GM23248 (cell line): Measurements from ENCODE around the gene ANO4. TPM values are rescaled to one million over a fixed set of nuclear protein-coding genes. Genes with fewer than 3 reads are reported as not detected.

ENCODE experiments used
- DNase-seq: peaks from one replicate; pipeline ENCODE4 v3.0.0-alpha.2; 2015
- H2AFZ ChIP-seq: fragments of 200-600 bp; sonication (generic); 2 replicates; pipeline ENCODE4 v1.6.1; 2016; ENCODE audit warnings: antibody characterized with exemption
- H3F3A ChIP-seq: fragments of 200-600 bp; sonication (generic); 2 replicates; pipeline ENCODE4 v1.6.1; 2016; ENCODE audit warnings: mild to moderate bottlenecking, antibody characterized with exemption, mixed run types; ENCODE audit not compliant: insufficient read depth
- H3K27ac ChIP-seq: fragments of 200-600 bp; sonication (generic); 2 replicates; pipeline ENCODE4 v1.5.1; 2016; ENCODE audit warnings: mild to moderate bottlenecking
- H3K27me3 ChIP-seq: fragments of 200-600 bp; sonication (generic); replicated peaks from 2 replicates; pipeline ENCODE4 v1.6.1; 2016; ENCODE audit warnings: mild to moderate bottlenecking; ENCODE audit not compliant: insufficient read depth
- H3K36me3 ChIP-seq: fragments of 200-600 bp; sonication (generic); 2 replicates; pipeline ENCODE4 v1.6.1; 2016; ENCODE audit warnings: low read depth, mild to moderate bottlenecking
- H3K4me1 ChIP-seq: fragments of 200-600 bp; sonication (generic); 2 replicates; pipeline ENCODE4 v1.6.1; 2016; ENCODE audit warnings: mild to moderate bottlenecking; ENCODE audit not compliant: insufficient read depth
- H3K4me2 ChIP-seq: fragments of 200-600 bp; sonication (generic); one replicate; pipeline ENCODE4 v1.6.1; 2016; ENCODE audit warnings: mild to moderate bottlenecking; ENCODE audit not compliant: unreplicated experiment
- H3K4me3 ChIP-seq: fragments of 200-600 bp; sonication (generic); 2 replicates; pipeline ENCODE4 v1.5.1; 2016; ENCODE audit warnings: mild to moderate bottlenecking
- H3K79me2 ChIP-seq: fragments of 200-600 bp; sonication (generic); 2 replicates; pipeline ENCODE4 v1.6.1; 2016; ENCODE audit warnings: mild to moderate bottlenecking; ENCODE audit not compliant: insufficient read depth
- H3K9ac ChIP-seq: fragments of 200-600 bp; sonication (generic); 2 replicates; pipeline ENCODE4 v1.6.1; 2016; ENCODE audit warnings: mild to moderate bottlenecking
- H3K9me2 ChIP-seq: fragments of 200-600 bp; sonication (generic); 2 replicates; pipeline ENCODE4 v1.6.1; 2016; ENCODE audit warnings: mixed run types, mild to moderate bottlenecking, moderate library complexity; ENCODE audit not compliant: insufficient read depth
- H3K9me3 ChIP-seq: fragments of 200-600 bp; sonication (generic); one replicate; pipeline ENCODE4 v1.6.1; 2017; ENCODE audit warnings: low read depth
- H4K20me1 ChIP-seq: fragments of 200-600 bp; sonication (generic); 2 replicates; pipeline ENCODE4 v1.6.0; 2016; ENCODE audit not compliant: insufficient read depth
- EZH2 ChIP-seq: fragments of 200-600 bp; sonication (generic); IDR thresholded peaks from 2 replicates; pipeline ENCODE4 v1.6.1; 2018; ENCODE audit warnings: antibody characterized with exemption, mild to moderate bottlenecking; ENCODE audit not compliant: insufficient read depth, poor library complexity, severe bottlenecking
- EZH2phosphoT487 ChIP-seq: fragments of 200-600 bp; sonication (generic); IDR thresholded peaks from 2 replicates; pipeline ENCODE4 v1.6.1; 2018; ENCODE audit warnings: antibody characterized with exemption, moderate library complexity, mild to moderate bottlenecking, low read depth; ENCODE audit not compliant: insufficient read depth
- WGBS, 2 experiments: methylation state at CpG; one replicate each; pipeline ENCODE4 v1.1.6; 2015 to 2017; ENCODE audit warnings: low lambda C conversion rate in 2 of 2, low coverage in 1 of 2; ENCODE audit errors: missing lambda C conversion rate in 2 of 2; 5-methylcytosine and 5-hydroxymethylcytosine counted together
- in situ Hi-C: fragments of 300-500 bp; cut with MboI; formaldehyde crosslinking; loops from 2 replicates; pipeline ENCODE4 v1.15.0; 2020
- polyA plus RNA-seq: library from polyadenylated mRNA; unstranded; fragments of >200 nt; fragmentation: Nextera tagmentation; extraction: Ambion mirVana; gene quantifications from 2 replicates; pipeline ENCODE4 v1.2.1, GENCODE V29; 2016
- total RNA-seq: library from RNA; depleted of rRNA; stranded (reverse); fragments of >200 nt; shearing (Covaris generic); gene quantifications from 2 replicates; pipeline ENCODE4 v1.2.3, GENCODE V29; 2014

Gene ANO4
- total and polyA plus RNA-seq, 2 experiments from 2014 or later: 6.6 to 7.6 TPM

DNA sequence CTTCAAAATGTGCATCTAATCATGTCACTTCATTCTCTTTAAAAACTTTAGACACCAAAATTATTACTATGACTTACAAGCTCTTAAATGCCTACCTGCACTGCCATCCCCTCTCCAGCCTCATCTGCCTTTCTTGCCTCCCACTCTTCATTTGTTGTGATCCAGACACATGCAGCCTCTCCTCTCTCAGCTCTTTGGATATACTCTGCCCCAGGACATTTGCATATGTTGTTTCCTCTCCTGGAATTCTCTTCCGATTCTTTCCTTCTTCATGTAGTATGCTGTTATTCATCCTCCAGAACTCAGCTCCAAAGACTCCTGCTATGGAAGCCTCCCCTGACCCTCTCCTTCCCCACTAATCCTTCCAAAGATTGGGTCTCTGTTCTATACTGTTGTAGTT is 197.6 kb downstream of the ANO4 start:
- no peak overlapping the region for H3K9ac ChIP-seq
- TF ChIP-seq EZH2 (no peak), EZH2phosphoT487 (no peak)
- 76 to 78% methylated on average over 1 of the region's 1 CpG for WGBS, 2 experiments
- no peak overlapping the region for H3K27ac ChIP-seq
- in situ Hi-C loops: no loop called here
- no peaks in the 10 kb centered on the region for H3K9me3 ChIP-seq
- no peaks in the 10 kb centered on the region for H3K9me2 ChIP-seq
- H3K4me2 ChIP-seq: no peak overlapping the region
- H2AFZ ChIP-seq: no peak overlapping the region
- no peaks in the 10 kb centered on the region for H4K20me1 ChIP-seq
- no peaks in the 10 kb centered on the region for H3K27me3 ChIP-seq
- no peaks in the 10 kb centered on the region for H3K79me2 ChIP-seq
- no peaks in the 10 kb centered on the region for H3K36me3 ChIP-seq
- H3F3A ChIP-seq: peaks cover 16% of the 10 kb centered on the region
- H3K4me3 ChIP-seq: no peak overlapping the region
- H3K4me1 ChIP-seq: peaks cover 26% of the 10 kb centered on the region
- no peak for DNase-seq

DNA sequence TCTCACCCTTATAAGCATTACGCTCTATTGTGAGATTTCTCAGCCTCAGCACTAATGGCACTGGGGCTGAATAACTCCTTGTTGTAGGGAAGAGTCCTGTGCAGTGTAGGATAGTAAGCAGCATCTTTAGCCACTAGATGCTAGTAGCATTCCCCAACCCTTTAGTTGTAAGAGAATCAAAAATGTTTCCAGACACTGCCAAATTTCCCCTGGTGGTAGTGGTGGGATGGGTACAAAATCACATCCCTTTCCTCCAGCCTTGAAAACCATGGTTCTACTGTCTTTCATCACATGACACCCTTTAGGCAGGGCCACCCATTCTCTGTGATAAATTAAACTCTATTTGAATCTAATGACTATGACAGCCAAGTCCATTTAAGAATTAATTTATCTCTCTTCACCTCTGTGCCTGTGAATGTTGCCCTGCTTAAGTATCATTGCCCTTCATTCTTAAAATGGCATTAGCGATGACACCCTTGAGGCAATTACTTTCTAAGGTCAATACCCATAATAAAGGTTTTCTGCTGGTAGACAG is 199.4 kb downstream of the ANO4 start:
- peaks cover under 1% of the 10 kb centered on the region; the same call in 1 of the 2 replicates for H3F3A ChIP-seq
- H3K27me3 ChIP-seq: no peaks in the 10 kb centered on the region
- H3K4me2 ChIP-seq: no peak overlapping the region
- no peak overlapping the region for H2AFZ ChIP-seq
- no peaks in the 10 kb centered on the region for H3K9me3 ChIP-seq
- no peak overlapping the region for H3K27ac ChIP-seq
- peaks cover 13% of the 10 kb centered on the region; the same call in 1 of the 2 replicates for H3K4me1 ChIP-seq
- no peaks in the 10 kb centered on the region for H3K9me2 ChIP-seq
- 92 to 100% methylated on average over 2 of the region's 2 CpGs for WGBS, 2 experiments
- H3K79me2 ChIP-seq: no peaks in the 10 kb centered on the region
- no peaks in the 10 kb centered on the region for H3K36me3 ChIP-seq
- in situ Hi-C loops: no loop called here
- no peak overlapping the region for H3K4me3 ChIP-seq
- H4K20me1 ChIP-seq: no peaks in the 10 kb centered on the region
- H3K9ac ChIP-seq: no peak overlapping the region
- TF ChIP-seq EZH2 (no peak), EZH2phosphoT487 (no peak)
- no peak for DNase-seq

DNA sequence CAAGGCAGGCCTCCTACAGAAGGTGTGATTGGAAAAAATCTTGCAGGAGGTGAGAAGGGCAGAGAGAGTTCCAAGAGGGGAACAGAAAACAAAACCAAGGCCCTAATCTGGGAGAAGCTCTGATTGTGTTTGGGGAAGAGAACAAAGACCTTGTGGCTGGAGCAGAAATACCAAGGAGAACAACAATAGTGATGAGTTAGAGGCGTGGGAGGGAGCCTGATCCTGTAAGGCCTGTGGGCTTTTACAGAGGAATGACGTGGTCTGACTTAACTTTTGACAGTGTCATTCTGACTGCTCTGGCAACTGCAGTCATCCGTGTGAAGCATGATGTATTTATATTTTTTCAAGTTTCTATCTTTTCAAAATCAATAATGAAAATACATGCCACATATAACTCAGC is 200.6 kb downstream of the ANO4 start:
- TF ChIP-seq EZH2phosphoT487 (no peak), EZH2 (no peak)
- H4K20me1 ChIP-seq: no peaks in the 10 kb centered on the region
- H2AFZ ChIP-seq: no peak overlapping the region
- no peaks in the 10 kb centered on the region for H3K9me2 ChIP-seq
- H3K9ac ChIP-seq: no peak overlapping the region
- H3K4me2 ChIP-seq: no peak overlapping the region
- H3K79me2 ChIP-seq: no peaks in the 10 kb centered on the region
- no peaks in the 10 kb centered on the region for H3K27me3 ChIP-seq
- H3K36me3 ChIP-seq: no peaks in the 10 kb centered on the region
- in situ Hi-C loops: no loop called here
- peaks cover 13% of the 10 kb centered on the region; the same call in 1 of the 2 replicates for H3K4me1 ChIP-seq
- no peaks in the 10 kb centered on the region for H3K9me3 ChIP-seq
- no peaks in the 10 kb centered on the region for H3F3A ChIP-seq
- peak overlapping the region; percentile 52 for H3K27ac ChIP-seq
- peak; percentile 84 for DNase-seq
- 52 to 55% methylated on average over 3 of the region's 3 CpGs for WGBS, 2 experiments
- H3K4me3 ChIP-seq: no peak overlapping the region

DNA sequence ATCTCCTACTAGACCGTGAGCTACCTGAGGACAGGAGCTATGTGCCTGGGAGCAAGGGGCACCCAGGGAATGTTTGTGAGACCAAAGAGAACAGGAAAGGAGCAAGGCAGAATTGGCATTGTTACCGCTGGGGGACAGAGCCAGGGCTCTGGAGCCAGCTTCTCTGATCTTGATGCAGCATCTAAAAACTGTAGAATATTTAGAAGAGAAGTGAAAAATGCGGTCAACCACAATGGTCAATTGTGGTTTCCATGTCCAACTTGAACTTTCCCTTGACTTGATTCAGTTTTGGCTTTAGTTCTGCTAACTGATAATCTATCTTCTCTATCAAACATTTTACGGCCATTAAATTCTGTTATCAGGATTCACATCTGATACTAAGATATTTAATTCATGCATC is 201.2 kb downstream of the ANO4 start:
- no peak for DNase-seq
- in situ Hi-C loops: no loop called here
- 85% methylated on average over 4 of the region's 4 CpGs for WGBS, 2 experiments

More for the DNA sequence above, 201.2 kb downstream of the ANO4 start:
- Histone ChIP-seq H3K4me1 (peaks cover 13% of the 10 kb centered on the region; the same call in 1 of the 2 replicates), H3F3A (no peaks in the 10 kb centered on the region), H3K4me2 (no peak overlapping the region), H2AFZ (no peak overlapping the region), H4K20me1 (no peaks in the 10 kb centered on the region), H3K4me3 (no peak overlapping the region), H3K27me3 (no peaks in the 10 kb centered on the region), H3K9me2 (no peaks in the 10 kb centered on the region), H3K9me3 (no peaks in the 10 kb centered on the region), H3K36me3 (no peaks in the 10 kb centered on the region), H3K9ac (no peak overlapping the region), H3K27ac (peak overlapping the region; percentile 5; the same call in 1 of the 2 replicates), H3K79me2 (no peaks in the 10 kb centered on the region)
- TF ChIP-seq EZH2 (no peak), EZH2phosphoT487 (no peak)
